ENCODE results near the gene NTHL1. TPM values are rescaled to one million over a fixed set of nuclear protein-coding genes. Genes with fewer than 3 reads are reported as not detected.
A peak's percentile ranks its signal among the peaks of the same experiment; 100 is the strongest.

NTHL1 gene
- total and polyA plus RNA-seq, 10 of the 15 experiments (the other 5 are each of a cell fraction or from before 2014, with no cell fraction given), result 0.85 to 54.7 (median 39.0) TPM

GRCh38 chr16:2082983-2083364 lies 35.3 kb upstream of the NTHL1 start:
- no peaks in the 10 kb centered on the region for H4K20me1 ChIP-seq (ENCODE audit: control insufficient read depth, insufficient read depth)
- H3K9me3 ChIP-seq (replicated peaks; ENCODE audit: control insufficient read depth, insufficient read depth, low read length), result no peaks in the 10 kb centered on the region
- H3K4me3 ChIP-seq, result no peak overlapping the region
- BruUV-seq (replicated peaks), result no TSS peak
- H3K27me3 ChIP-seq (replicated peaks in 1 of 2; ENCODE audit: control insufficient read depth in 2 of 2, insufficient read depth in 2 of 2, low read length in 1 of 2), result no peaks in the 10 kb centered on the region
- intact Hi-C loops (cut with micrococcal nuclease; ENCODE audit: unreplicated experiment), result no loop called here
- in situ Hi-C loops (cut with MboI), result loop anchor here (10.0 kb wide), 1 partner anchor 62 kb away; the partner anchor contains the start of gene RAB26
- SMC1A ChIA-PET (ENCODE audit: uncharacterized antibody, unreplicated experiment), result no interaction called here
- no peak overlapping the region for H3K27ac ChIP-seq (ENCODE audit: control insufficient read depth, insufficient read depth)
- 85% methylated on average over 16 of the region's 16 CpGs for WGBS (ENCODE audit: insufficient coverage, insufficient replicate concordance, low lambda C conversion rate, missing lambda C conversion rate)
- no peak overlapping the region for H2AFZ ChIP-seq (ENCODE audit: control insufficient read depth, low read depth, low read length)
- H3K4me1 ChIP-seq (ENCODE audit: control insufficient read depth, insufficient read depth, low read length), result no peaks in the 10 kb centered on the region
- TF ChIP-seq SREBF2 (IDR thresholded peaks at IDR 0.05; ENCODE audit: low read length), result no peak
- TF ChIP-seq, protein P1, sequence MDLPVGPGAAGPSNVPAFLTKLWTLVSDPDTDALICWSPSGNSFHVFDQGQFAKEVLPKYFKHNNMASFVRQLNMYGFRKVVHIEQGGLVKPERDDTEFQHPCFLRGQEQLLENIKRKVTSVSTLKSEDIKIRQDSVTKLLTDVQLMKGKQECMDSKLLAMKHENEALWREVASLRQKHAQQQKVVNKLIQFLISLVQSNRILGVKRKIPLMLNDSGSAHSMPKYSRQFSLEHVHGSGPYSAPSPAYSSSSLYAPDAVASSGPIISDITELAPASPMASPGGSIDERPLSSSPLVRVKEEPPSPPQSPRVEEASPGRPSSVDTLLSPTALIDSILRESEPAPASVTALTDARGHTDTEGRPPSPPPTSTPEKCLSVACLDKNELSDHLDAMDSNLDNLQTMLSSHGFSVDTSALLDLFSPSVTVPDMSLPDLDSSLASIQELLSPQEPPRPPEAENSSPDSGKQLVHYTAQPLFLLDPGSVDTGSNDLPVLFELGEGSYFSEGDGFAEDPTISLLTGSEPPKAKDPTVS (IDR thresholded peaks at IDR 0.05; ENCODE audit: low read depth, low read length), result no peak
- TF ChIP-seq CHD4 (IDR thresholded peaks at IDR 0.05), result no peak
- TF ChIP-seq RAD51 (IDR thresholded peaks at IDR 0.05), result no peak
- no peak for TF ChIP-seq ZBED1 (IDR thresholded peaks at IDR 0.05; ENCODE audit: borderline replicate concordance)
- TF ChIP-seq TAF1 (IDR thresholded peaks at IDR 0.05; ENCODE audit: borderline replicate concordance, low read depth, low read length), result no peak
- TF ChIP-seq ZNF24 (IDR thresholded peaks at IDR 0.05), result no peak
- TF ChIP-seq NFXL1 (IDR thresholded peaks at IDR 0.05; ENCODE audit: borderline replicate concordance), result no peak
- no peak for TF ChIP-seq MAX (IDR thresholded peaks at IDR 0.05; ENCODE audit: low read depth, low read length)
- no peak for TF ChIP-seq RBBP5 (conservative IDR thresholded peaks at IDR 0.05)
- TF ChIP-seq SPI1 (IDR thresholded peaks at IDR 0.05; ENCODE audit: borderline replicate concordance, insufficient read depth, low read depth, low read length), result no peak
- TF ChIP-seq CBX3 (IDR thresholded peaks at IDR 0.05; ENCODE audit: borderline replicate concordance, low read depth), result no peak
- H3K79me2 ChIP-seq (ENCODE audit: control insufficient read depth, insufficient read depth, low read length), result no peaks in the 10 kb centered on the region
- DNase-seq (ENCODE audit: low read depth, low spot score), result no peak
- no peak for FAIRE-seq
- RAD21 ChIA-PET (ENCODE audit: unreplicated experiment), result no interaction called here
- CTCF ChIA-PET, result interaction anchor here (1.1 kb wide), 1 partner anchor 58 kb away, joined by 3 read pairs; no protein-coding TSS in a partner anchor
- H3K9ac ChIP-seq (ENCODE audit: control insufficient read depth, insufficient read depth, low read length), result no peak overlapping the region
- H3K36me3 ChIP-seq (ENCODE audit: control insufficient read depth in 2 of 2, insufficient read depth in 2 of 2, low read length in 1 of 2), result peaks cover 0 to 2% of the 10 kb centered on the region in 2 experiments; a peak in 3 of 4 replicates
- POLR2A ChIA-PET, result no interaction called here
- ATAC-seq, result peak; percentile 31; the same call in 2 of the 3 replicates
- no peak overlapping the region for H3K4me2 ChIP-seq (ENCODE audit: control insufficient read depth, insufficient read depth)
